ENCODE results near the gene ZFP3. TPM values are rescaled to one million over a fixed set of nuclear protein-coding genes. Genes with fewer than 3 reads are reported as not detected.

Gene ZFP3
- total and polyA plus RNA-seq, 2 donors from 2014 or later, result 3.4 to 10.0 TPM

- no peak for FAIRE-seq
These were observed 21.0 kb downstream of the ZFP3 start for GRCh38 chr17:5099271-5099670.

GRCh38 chr17:5100832-5101231, 22.6 kb downstream of the ZFP3 start:
- H3K9me3 ChIP-seq (ENCODE audit: control insufficient read depth in 2 of 3, insufficient read depth in 1 of 3, low read length in 3 of 3), result peaks cover 0 to 28% (median 2%) of the 10 kb centered on the region in 3 donors
- H3K36me3 ChIP-seq (ENCODE audit: control insufficient read depth in 2 of 3, insufficient read depth in 3 of 3, low read length in 3 of 3), result peaks cover 0 to 2% (median under 1%) of the 10 kb centered on the region in 3 donors
- intact Hi-C loops (cut with DNase I), result no loop called here
- no peaks in the 10 kb centered on the region for H3K4me1 ChIP-seq (ENCODE audit: control insufficient read depth in 2 of 3, insufficient read depth in 2 of 3, low read depth in 1 of 3, low read length in 3 of 3)
- FAIRE-seq (no peak), DNase-seq (no peak)
- H3K27ac ChIP-seq (ENCODE audit: low read depth in 2 of 2, low read length in 2 of 2), result no peak overlapping the region
- TF ChIP-seq CTCF (IDR thresholded peaks at IDR 0.05; ENCODE audit: borderline replicate concordance, extremely low read depth, insufficient read depth), result no peak
- H3K4me3 ChIP-seq (ENCODE audit: low read length in 3 of 3), result no peak overlapping the region
- no peaks in the 10 kb centered on the region for H3K27me3 ChIP-seq (ENCODE audit: control insufficient read depth, insufficient read depth, low read length)
- no peak overlapping the region for H3K9ac ChIP-seq (ENCODE audit: low read length in 3 of 3)

More at GRCh38 chr17:5099271-5099670, 21.0 kb downstream of the ZFP3 start:
- H3K9ac ChIP-seq (ENCODE audit: low read length in 3 of 3), result no peak overlapping the region
- no peaks in the 10 kb centered on the region for H3K36me3 ChIP-seq (ENCODE audit: control insufficient read depth in 2 of 3, insufficient read depth in 3 of 3, low read length in 3 of 3)
- no peak overlapping the region for H3K4me3 ChIP-seq (ENCODE audit: low read length in 3 of 3)
- H3K27ac ChIP-seq (ENCODE audit: low read depth in 2 of 2, low read length in 2 of 2), result no peak overlapping the region
- intact Hi-C loops (cut with DNase I), result no loop called here
- H3K27me3 ChIP-seq (ENCODE audit: control insufficient read depth, insufficient read depth, low read length), result no peaks in the 10 kb centered on the region
- H3K9me3 ChIP-seq (ENCODE audit: control insufficient read depth in 2 of 3, insufficient read depth in 1 of 3, low read length in 3 of 3), result peaks cover 0 to 42% (median 8%) of the 10 kb centered on the region in 3 donors
- no peaks in the 10 kb centered on the region for H3K4me1 ChIP-seq (ENCODE audit: control insufficient read depth in 2 of 3, insufficient read depth in 2 of 3, low read depth in 1 of 3, low read length in 3 of 3)
- TF ChIP-seq CTCF (IDR thresholded peaks at IDR 0.05; ENCODE audit: borderline replicate concordance, extremely low read depth, insufficient read depth), result no peak
- peak in 2 of 5 donors; percentile 54 to 70 for DNase-seq

GRCh38 chr17:5110816-5111215, 32.5 kb downstream of the ZFP3 start:
- H3K4me1 ChIP-seq (ENCODE audit: control insufficient read depth in 2 of 3, insufficient read depth in 2 of 3, low read depth in 1 of 3, low read length in 3 of 3), result peaks cover 0 to 5% (median 3%) of the 10 kb centered on the region in 3 donors
- FAIRE-seq (no peak), DNase-seq (peak in 1 of 5 donors; percentile 38)
- intact Hi-C loops (cut with DNase I), result no loop called here
- H3K27ac ChIP-seq (ENCODE audit: low read depth in 2 of 2, low read length in 2 of 2), result no peak overlapping the region
- peak overlapping the region; percentile 72 to 94 (median 86) for H3K4me3 ChIP-seq (ENCODE audit: low read length in 3 of 3)
- TF ChIP-seq CTCF (IDR thresholded peaks at IDR 0.05; ENCODE audit: borderline replicate concordance, extremely low read depth, insufficient read depth), result no peak
- H3K27me3 ChIP-seq (ENCODE audit: control insufficient read depth, insufficient read depth, low read length), result peaks cover 2% of the 10 kb centered on the region
- peak overlapping the region; percentile 3 to 73 (median 69) for H3K9ac ChIP-seq (ENCODE audit: low read length in 3 of 3)
- peaks cover 0 to 15% (median 10%) of the 10 kb centered on the region in 3 donors for H3K36me3 ChIP-seq (ENCODE audit: control insufficient read depth in 2 of 3, insufficient read depth in 3 of 3, low read length in 3 of 3)
- no peaks in the 10 kb centered on the region for H3K9me3 ChIP-seq (ENCODE audit: control insufficient read depth in 2 of 3, insufficient read depth in 1 of 3, low read length in 3 of 3)

All from kidney (tissue), 14 donors.